NT2/D1 (cell line): ENCODE results near the gene TMX4.

Source experiments
- DNase-seq: peaks from one replicate; pipeline ENCODE4 v3.0.0-alpha.2; 2011; ENCODE audit warnings: low read depth, low spot score
- H3K27me3 ChIP-seq: 2 replicates; pipeline ENCODE4 v1.6.0; 2011; ENCODE audit warnings: mild to moderate bottlenecking; ENCODE audit not compliant: insufficient read length, insufficient read depth
- H3K36me3 ChIP-seq: 2 replicates; pipeline ENCODE4 v1.6.1; 2011; ENCODE audit warnings: mild to moderate bottlenecking, low read length, mixed read lengths; ENCODE audit not compliant: insufficient read depth, insufficient read length
- H3K4me1 ChIP-seq: 2 replicates; pipeline ENCODE4 v1.5.1; 2011; ENCODE audit not compliant: insufficient read depth, insufficient read length
- H3K4me3 ChIP-seq: 2 replicates; pipeline ENCODE4 v1.5.1; 2011; ENCODE audit warnings: low read depth; ENCODE audit not compliant: insufficient read length
- H3K9ac ChIP-seq: 2 replicates; pipeline ENCODE4 v1.6.0; 2011; ENCODE audit warnings: low read depth; ENCODE audit not compliant: insufficient read length
- H3K9me3 ChIP-seq: 2 replicates; pipeline ENCODE4 v1.5.1; 2011; ENCODE audit warnings: mild to moderate bottlenecking, low read length; ENCODE audit not compliant: insufficient read depth
- SUZ12 ChIP-seq: IDR thresholded peaks from 2 replicates; pipeline ENCODE4 v1.6.1; 2011; ENCODE audit not compliant: insufficient read length, insufficient read depth; ENCODE audit errors: extremely low read depth
- YY1 ChIP-seq: IDR thresholded peaks from 2 replicates; pipeline ENCODE4 v1.6.1; 2011; ENCODE audit not compliant: insufficient read length, insufficient read depth
- ZNF274 ChIP-seq: IDR thresholded peaks from 2 replicates; pipeline ENCODE4 v1.6.1; 2011; ENCODE audit warnings: mild to moderate bottlenecking, low read depth, low read length

Gene TMX4, protein sequence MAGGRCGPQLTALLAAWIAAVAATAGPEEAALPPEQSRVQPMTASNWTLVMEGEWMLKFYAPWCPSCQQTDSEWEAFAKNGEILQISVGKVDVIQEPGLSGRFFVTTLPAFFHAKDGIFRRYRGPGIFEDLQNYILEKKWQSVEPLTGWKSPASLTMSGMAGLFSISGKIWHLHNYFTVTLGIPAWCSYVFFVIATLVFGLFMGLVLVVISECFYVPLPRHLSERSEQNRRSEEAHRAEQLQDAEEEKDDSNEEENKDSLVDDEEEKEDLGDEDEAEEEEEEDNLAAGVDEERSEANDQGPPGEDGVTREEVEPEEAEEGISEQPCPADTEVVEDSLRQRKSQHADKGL

DNA sequence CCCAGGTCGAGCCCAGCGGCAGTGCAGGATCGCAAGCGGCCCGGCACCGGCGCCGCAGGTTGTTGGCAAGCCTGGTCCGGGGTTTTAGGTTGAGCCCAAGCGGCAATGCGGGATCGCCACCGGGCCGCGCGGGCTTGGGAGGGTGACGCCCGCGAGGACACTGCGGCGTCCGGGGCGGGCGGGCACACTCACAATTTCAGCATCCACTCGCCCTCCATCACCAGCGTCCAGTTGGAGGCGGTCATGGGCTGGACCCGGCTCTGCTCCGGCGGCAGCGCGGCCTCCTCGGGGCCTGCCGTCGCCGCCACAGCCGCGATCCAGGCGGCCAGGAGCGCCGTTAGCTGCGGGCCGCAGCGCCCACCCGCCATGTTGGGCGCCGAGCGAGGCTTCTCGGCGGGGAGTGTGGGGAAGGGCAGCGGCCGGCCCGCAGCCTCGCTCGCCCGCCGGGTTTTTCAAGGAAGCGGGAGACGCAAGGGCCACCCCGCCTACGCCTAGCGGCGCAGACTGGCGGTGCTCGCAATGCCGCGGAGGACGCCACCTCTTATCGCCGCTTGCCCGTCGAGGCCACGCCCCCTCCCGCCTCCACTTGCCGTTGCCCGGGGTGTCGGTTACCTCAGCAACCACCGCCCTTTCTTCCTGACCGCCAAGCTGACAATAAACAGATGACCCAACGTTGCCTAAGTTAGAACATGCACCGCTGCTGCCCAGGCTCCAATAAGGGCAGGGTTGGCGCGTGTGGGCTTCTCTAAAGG, at the start of gene TMX4:
Gene TMX4 (minus strand): TSS at position 516 of the 752 bp plus-strand sequence. CDS start 148 bp downstream, at position 368.
- Histone ChIP-seq H3K4me1 (no peaks in the 10 kb centered on the region), H3K9me3 (no peaks in the 10 kb centered on the region), H3K4me3 (peak within 1 kb of the TSS; percentile 76), H3K9ac (peak within 1 kb of the TSS; percentile 88), H3K36me3 (no peaks in the 10 kb centered on the region), H3K27me3 (no peaks in the 10 kb centered on the region)
- peak; percentile 94 for DNase-seq
- TF ChIP-seq ZNF274: no peak
- peak; percentile 26 for TF ChIP-seq YY1

DNA sequence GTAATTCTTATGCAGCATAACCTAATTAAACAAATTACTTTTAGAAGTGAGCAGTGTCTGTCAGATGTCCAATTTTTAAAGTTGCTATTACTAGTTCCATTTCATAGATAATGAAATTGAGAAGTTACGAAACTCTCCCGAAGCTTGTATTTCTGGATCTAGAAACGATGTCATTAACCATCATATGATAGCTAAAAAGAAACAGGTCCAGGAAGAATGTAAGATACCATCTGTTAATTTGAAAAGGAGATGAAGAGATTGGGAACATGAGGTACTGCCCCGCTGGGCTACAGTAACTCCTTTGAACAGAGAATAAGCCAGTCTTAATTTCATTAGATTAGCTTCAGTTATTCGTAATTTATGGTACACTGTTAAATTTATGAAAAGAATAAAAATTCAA, 47.5 kb upstream of the TMX4 start:
- DNase-seq: no peak
- H3K4me1 ChIP-seq: no peaks in the 10 kb centered on the region
- TF ChIP-seq ZNF274: no peak
- TF ChIP-seq SUZ12: no peak
- no peak for TF ChIP-seq YY1
- no peak overlapping the region for H3K4me3 ChIP-seq
- H3K27me3 ChIP-seq: no peaks in the 10 kb centered on the region
- H3K9me3 ChIP-seq: no peaks in the 10 kb centered on the region
- no peaks in the 10 kb centered on the region for H3K36me3 ChIP-seq
- no peak overlapping the region for H3K9ac ChIP-seq

DNA sequence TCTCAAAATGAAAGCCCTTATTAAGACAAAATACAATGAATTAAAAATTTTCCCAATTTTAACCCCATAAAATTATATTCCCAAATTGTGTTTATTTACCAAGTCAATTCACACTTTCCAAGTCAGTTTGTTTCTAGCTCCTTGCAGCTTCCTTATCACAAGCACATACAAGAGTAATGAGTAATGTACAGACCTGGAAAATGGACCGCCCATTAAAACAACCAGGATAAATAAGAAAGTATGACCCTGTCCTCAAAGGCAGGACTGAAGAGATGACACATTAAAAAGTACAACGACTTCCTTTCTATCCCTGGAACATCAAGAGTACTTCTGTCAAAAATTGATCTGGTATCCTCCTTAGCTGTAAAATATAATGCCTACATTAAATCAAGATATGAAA, 47.1 kb upstream of the TMX4 start:
- no peaks in the 10 kb centered on the region for H3K27me3 ChIP-seq
- no peaks in the 10 kb centered on the region for H3K4me1 ChIP-seq

DNA sequence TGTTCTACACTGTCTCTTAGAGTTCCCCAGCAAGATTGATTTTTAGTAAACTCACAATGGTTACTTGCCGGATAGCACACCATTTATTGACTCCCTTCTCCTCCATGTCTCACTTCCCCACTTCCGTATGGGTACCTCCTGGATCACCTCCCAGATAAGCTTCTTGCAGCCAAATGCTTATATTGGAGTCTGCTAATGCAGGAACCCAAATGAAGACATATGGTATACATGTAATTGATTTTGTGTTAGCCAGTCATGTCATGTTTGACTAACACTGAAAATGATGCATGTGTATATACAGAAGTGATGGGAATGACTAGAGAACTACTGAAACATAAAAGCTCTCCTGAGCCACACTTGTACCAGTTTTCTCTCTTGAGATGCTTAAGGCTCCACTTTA, 46.1 kb upstream of the TMX4 start:
- DNase-seq: no peak
- H3K9ac ChIP-seq: no peak overlapping the region
- H3K9me3 ChIP-seq: no peaks in the 10 kb centered on the region
- no peak for TF ChIP-seq ZNF274
- TF ChIP-seq YY1: no peak
- no peak for TF ChIP-seq SUZ12
- H3K36me3 ChIP-seq: no peaks in the 10 kb centered on the region
- no peaks in the 10 kb centered on the region for H3K4me1 ChIP-seq
- H3K27me3 ChIP-seq: no peaks in the 10 kb centered on the region
- no peak overlapping the region for H3K4me3 ChIP-seq

More for the DNA sequence above, 47.1 kb upstream of the TMX4 start:
- H3K9me3 ChIP-seq: no peaks in the 10 kb centered on the region
- TF ChIP-seq YY1 (no peak), SUZ12 (no peak), ZNF274 (no peak)
- no peaks in the 10 kb centered on the region for H3K36me3 ChIP-seq
- H3K4me3 ChIP-seq: no peak overlapping the region
- DNase-seq: no peak
- H3K9ac ChIP-seq: no peak overlapping the region

DNA sequence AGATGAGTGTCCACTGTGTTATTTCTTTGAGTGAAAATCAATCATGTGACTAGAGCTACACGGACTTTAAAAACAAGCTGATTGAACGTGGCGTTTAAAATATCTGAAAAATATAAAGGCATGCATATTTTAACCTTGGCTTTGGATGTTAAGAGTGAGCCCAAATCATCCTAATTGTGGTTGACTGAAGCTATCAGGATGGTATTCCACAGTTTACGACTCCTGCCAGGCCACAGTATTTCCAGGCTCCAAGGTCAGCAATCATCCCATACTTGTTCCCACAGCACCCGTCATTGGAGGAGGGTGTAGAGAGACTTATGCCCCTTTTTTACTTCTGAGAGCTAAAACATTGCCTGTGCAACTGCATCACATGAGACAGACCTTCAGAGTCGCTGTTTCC, 43.2 kb upstream of the TMX4 start:
- Histone ChIP-seq H3K36me3 (no peaks in the 10 kb centered on the region), H3K4me1 (no peaks in the 10 kb centered on the region), H3K4me3 (no peak overlapping the region), H3K27me3 (no peaks in the 10 kb centered on the region), H3K9ac (no peak overlapping the region), H3K9me3 (no peaks in the 10 kb centered on the region)
- DNase-seq: no peak
- TF ChIP-seq SUZ12: no peak
- no peak for TF ChIP-seq YY1
- TF ChIP-seq ZNF274: no peak

DNA sequence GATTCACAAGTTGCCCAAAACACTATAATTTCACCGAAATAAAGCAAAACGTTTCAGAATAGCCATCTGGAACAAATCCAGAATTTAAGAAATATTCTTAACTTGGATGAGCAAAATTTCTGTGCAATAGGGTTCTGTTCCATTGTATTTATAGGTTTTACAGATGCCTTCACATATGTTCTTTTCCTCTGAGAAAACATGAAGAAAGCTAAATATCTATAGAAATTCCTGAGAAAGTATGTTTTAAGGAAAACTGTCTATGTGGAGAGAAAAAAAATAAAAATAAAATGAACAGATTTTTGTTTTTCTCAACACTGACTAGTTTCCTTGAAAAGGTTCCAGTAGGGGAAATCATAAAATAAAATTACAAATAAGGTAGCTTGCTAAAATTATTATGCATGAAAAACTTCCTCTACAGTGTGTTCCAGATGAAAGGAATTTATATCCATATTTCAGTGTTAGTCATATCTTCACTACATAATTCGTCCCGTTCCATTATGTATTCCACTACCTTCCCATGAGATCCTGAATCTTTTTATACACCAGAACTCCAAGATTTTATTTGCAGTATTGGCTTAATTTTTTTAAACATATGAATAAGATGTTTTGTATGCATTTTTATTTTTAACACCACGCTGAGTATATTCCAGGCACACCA, 42.4 kb upstream of the TMX4 start:
- no peaks in the 10 kb centered on the region for H3K27me3 ChIP-seq
- no peaks in the 10 kb centered on the region for H3K9me3 ChIP-seq
- TF ChIP-seq ZNF274 (no peak), SUZ12 (no peak), YY1 (no peak)
- DNase-seq: no peak
- no peak overlapping the region for H3K4me3 ChIP-seq
- H3K36me3 ChIP-seq: no peaks in the 10 kb centered on the region
- no peak overlapping the region for H3K9ac ChIP-seq
- no peaks in the 10 kb centered on the region for H3K4me1 ChIP-seq

DNA sequence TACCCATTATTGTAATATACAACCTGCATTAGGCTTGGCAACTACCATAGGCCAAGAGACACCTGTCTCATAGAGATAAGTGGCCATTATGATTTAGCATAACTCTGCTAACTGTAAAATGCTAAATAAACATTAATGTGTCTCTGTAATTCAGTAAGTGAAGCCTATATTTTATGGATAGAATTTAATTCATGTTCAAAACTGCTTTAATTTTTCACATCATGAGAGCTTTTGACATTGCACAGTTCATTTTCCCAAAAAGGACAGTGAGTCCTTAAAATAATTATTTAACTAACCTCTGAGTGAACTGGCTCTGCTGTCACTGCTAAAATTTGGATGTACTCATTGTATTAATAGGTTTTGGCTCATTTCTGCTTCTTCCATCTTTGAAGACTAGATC, 41.4 kb upstream of the TMX4 start:
- Histone ChIP-seq H3K4me1 (no peaks in the 10 kb centered on the region), H3K9ac (no peak overlapping the region), H3K27me3 (no peaks in the 10 kb centered on the region), H3K4me3 (no peak overlapping the region), H3K9me3 (no peaks in the 10 kb centered on the region), H3K36me3 (no peaks in the 10 kb centered on the region)
- DNase-seq: no peak
- no peak for TF ChIP-seq YY1
- no peak for TF ChIP-seq ZNF274
- no peak for TF ChIP-seq SUZ12

DNA sequence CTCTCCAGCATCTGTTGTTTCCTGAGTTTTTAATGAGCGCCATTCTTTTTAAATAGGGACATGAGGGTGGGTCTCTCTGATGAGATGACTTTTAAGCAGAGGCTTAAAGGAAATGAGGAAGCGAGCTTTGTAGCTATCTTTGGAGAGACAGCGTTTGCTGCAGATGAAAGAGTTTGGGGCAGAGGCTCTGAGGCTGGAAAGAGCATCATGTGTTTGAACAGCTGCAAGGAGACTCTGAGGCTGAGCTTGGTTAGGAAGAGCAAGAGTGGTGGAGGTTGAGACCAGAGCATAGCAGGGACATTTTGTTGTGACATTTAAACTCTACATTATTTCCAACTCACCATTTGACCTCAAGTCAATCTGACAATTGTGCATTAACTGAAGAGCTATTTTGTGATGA, 38.3 kb upstream of the TMX4 start:
- TF ChIP-seq YY1 (no peak), ZNF274 (no peak), SUZ12 (no peak)
- no peaks in the 10 kb centered on the region for H3K27me3 ChIP-seq
- DNase-seq: no peak
- no peaks in the 10 kb centered on the region for H3K4me1 ChIP-seq
- no peak overlapping the region for H3K9ac ChIP-seq
- no peaks in the 10 kb centered on the region for H3K36me3 ChIP-seq
- H3K9me3 ChIP-seq: no peaks in the 10 kb centered on the region
- H3K4me3 ChIP-seq: no peak overlapping the region
